ENCODE measurements around the gene THAP2.

The THAP2 gene

DNA sequence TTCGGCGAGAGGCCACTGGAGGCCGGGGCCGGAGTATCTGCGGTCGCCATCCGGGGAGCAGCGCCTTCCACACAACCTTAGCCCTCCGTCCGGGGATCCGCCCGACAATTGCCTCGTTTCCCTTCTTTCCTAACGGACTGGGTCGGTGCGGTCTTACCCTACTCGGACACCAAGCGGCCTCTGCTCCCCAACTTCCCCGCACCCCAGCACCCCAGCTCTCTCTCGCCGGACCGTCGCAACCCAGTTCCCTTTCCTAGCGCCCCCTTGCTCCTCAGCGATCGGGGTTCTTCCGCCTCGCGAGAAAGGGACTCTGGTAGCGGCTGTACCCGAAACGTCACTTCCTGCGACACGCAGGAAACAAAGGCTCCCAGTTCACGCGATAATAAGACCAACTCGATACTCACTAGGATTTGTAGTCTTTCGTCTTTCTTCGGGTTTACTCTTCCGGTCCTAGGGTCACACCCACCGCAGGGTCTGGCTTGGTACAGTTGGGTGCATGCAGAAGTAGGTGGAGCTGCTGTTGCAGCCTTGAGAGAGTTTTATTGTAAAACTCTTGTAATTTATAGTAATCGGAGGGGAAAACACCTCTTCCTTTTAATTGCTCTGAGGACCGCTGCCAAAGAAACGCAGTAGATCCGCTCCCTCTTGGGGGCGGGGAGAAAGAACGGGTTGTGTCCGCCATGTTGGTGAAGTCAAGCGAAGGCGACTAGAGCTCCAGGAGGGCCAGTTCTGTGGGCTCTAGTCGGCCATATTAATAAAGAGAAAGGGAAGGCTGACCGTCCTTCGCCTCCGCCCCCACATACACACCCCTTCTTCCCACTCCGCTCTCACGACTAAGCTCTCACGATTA, at the start of gene THAP2, which contains the start of gene ZFC3H1:
Gene THAP2 (plus strand): TSS at position 741 of the 850 bp plus-strand sequence. CDS start 209 bp downstream, outside the sequence.
Gene ZFC3H1 (minus strand): TSS at position 288 of the 850 bp plus-strand sequence. CDS start 238 bp downstream, at position 50.
- DNase-seq (ENCODE audit: low read depth in 2 of 2), result peak; percentile 86 to 91

DNA sequence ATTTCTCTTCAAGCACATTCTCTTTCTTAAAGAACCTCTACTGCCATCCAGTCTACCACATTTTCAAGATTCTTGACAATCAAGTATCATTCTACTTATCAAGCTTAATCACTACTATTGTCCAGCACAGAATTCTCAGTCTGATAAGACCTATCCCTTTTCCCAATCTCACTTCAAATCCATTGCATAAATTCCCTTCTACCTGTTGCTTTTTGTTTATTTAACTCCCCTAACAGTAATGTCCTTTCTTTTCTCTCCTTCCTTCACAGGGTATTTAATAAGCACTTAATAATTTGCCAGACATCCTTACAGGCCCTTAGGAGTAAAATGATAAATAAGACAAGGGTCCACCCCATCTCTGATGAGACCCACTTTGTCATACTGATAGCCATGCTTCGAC, 42.2 kb upstream of the THAP2 start:
- DNase-seq (ENCODE audit: low read depth in 2 of 2), result no peak

DNA sequence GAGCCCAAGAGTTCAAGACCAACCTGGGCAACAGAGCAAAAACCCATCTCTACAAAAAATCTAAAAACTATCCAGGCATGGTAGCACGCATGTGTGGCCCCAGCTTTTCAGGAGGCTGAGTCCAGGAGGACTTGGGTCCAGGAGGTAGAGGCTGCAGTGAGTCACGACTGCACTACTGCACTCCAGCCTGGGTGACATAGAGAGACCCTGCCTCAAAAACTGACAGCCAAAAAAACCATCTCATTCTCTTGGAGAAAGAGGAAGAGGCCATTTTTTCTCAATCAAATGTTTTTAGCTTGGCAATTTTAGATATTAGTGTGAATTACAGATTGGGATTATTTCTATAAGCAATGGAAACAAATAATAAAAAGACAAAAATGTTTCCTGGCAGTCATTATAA, 38.6 kb upstream of the THAP2 start:
- DNase-seq (ENCODE audit: low read depth in 2 of 2), result no peak

DNA sequence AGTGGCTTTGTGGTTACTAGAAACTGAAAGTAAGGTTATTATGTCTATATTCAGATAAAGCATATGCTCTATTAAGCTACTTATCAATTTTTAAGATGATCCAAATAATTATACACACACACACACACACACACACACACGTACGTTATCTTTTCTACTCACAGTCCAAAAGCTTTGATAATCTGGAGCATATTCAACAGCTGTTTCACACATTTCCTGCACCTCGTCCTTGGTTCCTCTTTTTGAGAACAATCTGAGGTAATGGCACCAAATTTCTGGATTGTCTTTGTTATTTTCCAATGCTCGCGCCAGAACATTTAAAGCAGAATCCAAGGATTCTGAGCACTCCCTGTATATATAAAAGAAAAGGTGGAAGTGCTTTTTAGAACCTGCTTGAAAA, 38.0 kb upstream of the THAP2 start:
- no peak for DNase-seq (ENCODE audit: low read depth in 2 of 2)

DNA sequence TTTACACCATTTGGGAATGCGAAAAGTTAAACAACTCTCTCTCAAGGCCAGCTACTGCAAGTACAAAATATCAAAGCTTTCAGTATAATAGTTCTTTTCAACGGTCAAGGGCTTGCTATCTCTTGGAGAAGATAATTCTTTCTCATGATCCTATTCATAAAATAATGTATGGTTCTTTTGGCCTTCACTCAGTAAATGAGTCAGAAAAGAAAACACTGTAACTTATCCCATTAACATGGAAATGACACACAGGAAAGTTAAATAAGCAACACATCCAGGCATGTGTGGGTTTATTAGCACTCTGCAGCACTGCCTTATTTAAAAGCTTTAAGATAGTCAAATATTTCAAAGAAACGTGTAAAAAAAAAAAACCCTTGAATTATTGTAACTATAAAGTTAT, 37.3 kb upstream of the THAP2 start:
- DNase-seq (ENCODE audit: low read depth in 2 of 2), result no peak

DNA sequence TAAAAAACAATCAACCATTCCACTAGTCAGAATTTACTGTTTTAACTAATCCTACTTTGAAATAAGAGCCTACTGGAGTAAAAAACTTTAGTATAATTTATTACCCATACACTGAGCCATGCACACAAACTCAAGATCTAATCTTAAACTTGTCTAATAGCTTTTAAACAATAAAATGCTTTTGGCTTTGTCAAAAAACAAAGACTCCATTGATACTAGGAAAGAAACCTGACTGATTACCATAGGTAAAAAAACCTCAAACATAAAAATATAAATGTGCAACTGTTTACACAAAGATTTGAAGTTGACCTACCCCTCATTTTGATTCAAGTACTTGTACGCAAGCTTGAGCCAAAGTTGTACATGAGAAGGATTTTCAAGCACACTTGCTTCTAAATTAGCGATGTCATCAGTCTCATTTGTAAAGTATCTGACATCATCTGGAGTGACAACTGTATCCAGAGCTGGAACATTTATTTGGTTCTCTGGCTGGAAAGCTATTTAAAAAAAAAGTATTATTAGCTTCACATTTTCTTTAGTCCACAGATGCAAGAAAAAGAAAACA, 36.6 kb upstream of the THAP2 start:
- DNase-seq (ENCODE audit: low read depth in 2 of 2), result no peak

DNA sequence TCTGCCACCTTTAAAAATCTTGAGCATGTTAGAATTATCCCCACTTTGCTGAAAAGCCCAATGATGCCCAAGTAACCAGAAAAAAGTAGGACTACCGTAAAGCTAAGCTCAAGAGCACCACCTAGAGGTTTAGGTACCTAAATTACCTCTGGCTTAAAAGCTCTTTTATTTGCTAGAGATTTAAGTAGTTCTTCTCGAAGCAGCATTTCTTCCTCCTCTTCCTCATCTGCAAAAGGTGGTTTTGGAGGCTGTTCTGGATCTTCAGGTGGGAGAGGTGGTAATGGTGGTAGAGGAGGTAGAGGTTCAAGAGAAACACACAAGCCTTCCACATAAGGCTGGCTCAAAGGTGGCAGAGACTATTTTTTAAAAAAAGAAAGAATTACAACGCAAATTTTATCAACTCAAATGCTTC, 27.4 kb upstream of the THAP2 start:
- DNase-seq (ENCODE audit: low read depth in 2 of 2), result no peak

DNA sequence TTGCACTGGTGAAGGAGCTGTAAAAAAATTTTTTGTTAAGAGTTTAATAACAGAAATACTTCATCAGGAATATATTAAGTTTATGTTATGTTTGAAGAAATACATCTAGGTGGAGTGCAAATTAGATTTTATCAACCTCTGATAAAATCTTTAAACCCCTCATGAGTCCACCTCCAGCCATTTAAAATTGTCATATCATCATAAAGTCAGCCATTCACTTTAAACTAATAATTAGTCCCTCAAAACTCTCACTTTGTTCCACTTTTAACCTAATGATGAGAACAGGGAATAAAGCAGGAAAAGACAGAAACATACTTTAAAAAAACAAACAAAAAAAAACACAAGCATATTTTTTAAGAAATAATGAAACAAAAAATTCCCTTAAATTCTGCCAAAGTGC, 25.6 kb upstream of the THAP2 start:
- DNase-seq (ENCODE audit: low read depth in 2 of 2), result no peak

DNA sequence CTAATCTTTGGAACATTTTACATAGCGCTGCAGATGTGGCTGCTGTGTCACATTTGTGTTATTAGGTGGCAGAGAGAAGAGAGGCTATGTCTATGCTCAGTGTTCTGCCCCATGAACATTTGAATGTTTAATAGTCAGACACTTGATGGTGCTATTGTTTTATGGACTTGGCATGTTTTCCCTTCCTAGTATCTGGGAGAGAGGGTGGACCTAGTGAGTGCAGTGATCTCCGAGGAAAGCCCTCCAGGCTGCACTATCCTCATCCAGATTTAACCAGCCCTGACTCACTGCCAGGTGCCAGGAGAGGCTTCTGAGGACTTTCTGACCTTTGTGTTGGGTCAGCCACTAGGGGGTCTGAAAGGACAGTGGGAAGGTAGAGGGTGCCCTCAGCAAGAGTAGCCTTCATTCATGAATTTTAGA, 24.8 kb upstream of the THAP2 start:
- DNase-seq (ENCODE audit: low read depth in 2 of 2), result no peak

DNA sequence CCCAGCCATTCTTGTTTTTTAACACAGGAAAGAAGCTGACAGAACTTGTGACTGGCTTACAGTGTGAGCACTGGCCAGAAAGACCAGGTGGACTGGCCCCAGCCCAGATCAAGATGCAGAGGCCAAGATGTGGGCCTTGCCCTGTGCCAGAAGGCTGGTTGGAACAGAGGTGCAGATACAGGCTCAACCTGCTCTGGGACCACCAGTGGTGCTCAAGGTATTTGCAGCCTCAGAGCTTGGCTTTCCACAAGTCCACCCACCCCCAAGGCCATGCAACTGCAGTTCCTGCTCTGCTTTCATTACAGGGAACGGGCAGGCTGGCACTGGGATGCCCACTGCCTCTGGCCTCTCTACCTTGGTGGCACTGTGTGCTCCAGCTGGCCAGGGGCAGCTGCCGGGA, 23.8 kb upstream of the THAP2 start:
- DNase-seq (ENCODE audit: low read depth in 2 of 2), result no peak

DNA sequence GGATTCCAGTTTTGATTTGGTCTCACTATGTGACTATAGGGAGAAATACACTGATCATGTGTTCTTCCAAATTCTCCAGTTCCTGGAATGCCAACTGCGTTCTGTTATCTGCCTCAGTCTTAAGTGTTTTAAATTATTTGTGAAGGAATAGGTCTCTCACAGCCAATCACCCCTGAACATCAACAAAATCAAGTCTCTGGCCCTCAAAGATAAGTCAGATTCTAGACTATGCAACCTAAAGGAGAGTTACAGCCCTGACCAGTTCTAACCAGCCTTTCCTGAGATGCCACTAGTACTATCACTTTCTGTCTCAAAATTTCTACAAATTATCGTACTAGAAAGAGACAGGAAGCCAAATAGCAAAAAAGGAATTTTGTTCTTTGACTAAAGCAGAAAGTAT, 22.7 kb upstream of the THAP2 start:
- no peak for DNase-seq (ENCODE audit: low read depth in 2 of 2)

DNA sequence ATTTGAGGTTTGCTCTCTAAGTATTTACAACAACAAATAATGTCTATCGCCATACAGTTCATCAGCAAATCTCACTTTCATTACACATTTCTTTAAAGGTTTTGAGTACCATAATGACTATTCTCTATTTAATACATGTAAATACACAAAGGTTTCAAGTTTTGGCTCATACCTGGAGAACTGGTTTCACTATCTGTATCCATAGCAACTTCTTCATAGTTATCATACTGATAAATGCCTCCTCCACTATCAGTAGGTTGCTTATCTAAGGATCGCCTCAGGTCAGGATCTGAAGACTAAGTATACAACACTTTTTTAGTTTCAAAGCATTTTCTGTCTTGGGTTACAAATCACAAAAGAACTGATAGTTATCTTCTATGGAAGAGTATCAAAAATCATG, 21.8 kb upstream of the THAP2 start:
- DNase-seq (ENCODE audit: low read depth in 2 of 2), result no peak

DNA sequence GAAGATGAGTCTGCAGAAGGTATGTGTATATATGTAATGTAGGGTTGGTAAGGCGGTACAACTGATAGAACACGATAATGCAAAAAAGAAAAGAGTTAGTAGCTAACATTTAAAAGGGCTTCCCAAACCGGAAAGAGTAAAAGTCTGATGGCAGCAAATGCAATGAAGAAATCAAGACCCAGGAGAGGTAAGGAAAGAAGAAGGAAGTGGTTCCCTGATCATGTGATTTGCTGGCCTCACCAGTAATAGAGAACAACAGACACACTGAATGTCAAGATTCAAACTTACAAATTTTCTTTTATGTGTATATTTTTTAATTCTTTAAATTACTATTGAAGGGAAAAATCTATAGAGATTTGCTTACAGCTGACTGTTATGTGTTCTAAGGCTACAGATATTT, 18.8 kb upstream of the THAP2 start:
- DNase-seq (ENCODE audit: low read depth in 2 of 2), result no peak

DNA sequence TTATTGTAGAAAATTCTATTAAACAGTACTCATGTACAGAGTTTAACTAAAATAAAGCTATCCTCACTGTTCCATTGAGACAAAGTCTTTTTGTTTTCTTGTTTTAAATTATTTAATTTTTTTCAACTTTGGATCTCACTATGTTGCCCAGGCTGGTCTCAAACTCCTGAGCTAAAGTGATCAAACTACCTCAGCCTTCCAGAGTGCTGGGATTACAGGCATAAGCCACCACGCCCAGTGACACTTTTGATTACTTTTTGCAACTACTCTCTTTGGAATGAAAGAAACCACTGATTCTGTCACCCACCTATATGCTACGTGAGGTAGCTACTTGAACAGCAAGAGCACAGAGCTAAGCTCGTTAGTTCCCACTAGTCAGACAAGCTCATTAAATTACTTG, 17.6 kb upstream of the THAP2 start:
- DNase-seq (ENCODE audit: low read depth in 2 of 2), result no peak

DNA sequence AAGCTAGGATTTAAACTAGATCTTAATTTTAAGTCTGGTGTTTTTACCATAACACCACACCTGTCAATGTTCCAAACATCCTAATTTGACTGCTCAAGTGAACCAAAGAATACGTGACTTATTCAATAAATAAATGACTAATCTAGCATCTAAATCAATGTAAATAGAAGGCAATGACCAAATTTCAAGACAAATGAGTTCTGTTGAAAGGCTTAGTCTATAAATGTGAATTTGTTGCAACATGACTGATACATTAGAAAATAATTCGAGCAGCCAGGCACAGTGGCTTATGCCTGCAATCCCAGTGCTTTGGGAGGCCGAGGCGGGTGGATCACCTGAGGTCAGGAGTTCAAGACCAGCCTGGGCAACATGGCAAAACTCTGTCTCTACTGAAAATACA, 15.6 kb upstream of the THAP2 start:
- DNase-seq (ENCODE audit: low read depth in 2 of 2), result no peak

DNA sequence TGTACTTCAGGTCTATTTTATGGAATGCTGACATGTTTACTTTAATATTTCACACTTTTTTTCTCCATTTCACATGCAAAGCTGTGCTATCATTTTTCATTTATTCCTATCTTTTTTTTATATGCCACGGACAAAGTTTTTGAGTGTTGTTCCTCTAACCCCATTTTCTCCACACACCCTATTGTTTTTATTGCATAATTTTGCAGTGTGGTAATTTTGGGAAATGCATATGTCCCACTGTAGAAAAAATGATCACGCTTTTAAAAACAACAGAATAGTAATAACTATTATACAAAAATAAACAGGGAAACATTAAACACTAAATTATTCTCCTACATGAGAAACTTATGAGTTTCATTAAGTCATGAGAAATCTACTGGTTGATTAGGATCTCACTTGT, 14.7 kb upstream of the THAP2 start:
- no peak for DNase-seq (ENCODE audit: low read depth in 2 of 2)

DNA sequence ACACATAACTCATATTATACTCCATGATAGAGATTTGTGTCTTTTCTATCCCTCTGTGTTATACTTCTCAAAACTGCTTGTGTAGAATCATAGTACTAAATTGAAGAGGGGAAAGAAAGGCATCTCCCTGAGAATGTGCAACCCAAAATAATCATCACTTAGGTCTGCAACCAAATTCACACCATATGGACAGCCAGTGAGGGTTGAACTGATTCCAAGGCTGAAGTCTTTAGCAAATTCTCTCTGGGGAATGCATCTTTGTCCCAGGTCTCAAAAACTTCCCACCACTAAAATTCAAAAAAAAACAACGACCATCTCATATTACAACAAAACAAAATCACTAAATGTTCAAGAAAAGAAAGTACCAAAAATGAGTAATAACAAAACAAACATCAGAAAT, 11.4 kb upstream of the THAP2 start:
- DNase-seq (ENCODE audit: low read depth in 2 of 2), result no peak

DNA sequence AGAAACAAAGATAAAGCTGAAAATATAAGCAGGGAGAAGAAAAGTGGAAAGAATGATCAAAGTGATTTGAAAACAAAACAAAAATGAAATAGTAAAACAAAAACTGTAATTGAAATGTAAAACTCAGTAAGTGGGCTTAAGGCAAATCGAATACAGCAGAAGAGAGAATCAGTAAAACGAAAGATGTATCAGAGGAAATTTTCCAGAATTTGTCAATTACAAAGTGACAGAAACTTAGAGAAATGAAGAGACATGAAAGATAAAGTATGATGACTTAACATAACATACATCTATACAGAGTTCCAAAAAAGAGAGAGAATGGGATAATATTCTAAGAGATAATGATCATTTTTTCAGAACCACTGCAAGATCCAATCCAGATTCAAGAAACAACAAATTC, 11.0 kb upstream of the THAP2 start:
- no peak for DNase-seq (ENCODE audit: low read depth in 2 of 2)

DNA sequence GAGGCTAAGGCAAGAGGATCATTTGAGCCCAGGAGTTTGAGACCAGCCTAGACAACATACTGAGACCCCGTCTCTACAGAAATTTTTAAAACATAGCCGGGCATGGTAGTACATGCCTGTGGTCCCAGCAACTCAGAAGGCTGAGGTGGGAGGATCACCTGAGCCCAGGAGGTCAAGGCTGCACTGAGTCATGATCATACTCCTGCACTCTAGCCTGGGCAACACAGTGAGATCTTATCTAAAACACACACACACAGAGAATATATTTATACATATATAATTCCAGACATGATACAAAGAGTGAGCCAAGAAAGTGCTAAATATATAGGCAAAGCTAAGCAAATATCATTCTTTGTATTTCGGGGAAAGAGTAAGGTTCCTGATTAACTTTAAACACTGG, 9.9 kb upstream of the THAP2 start:
- DNase-seq (ENCODE audit: low read depth in 2 of 2), result no peak

DNA sequence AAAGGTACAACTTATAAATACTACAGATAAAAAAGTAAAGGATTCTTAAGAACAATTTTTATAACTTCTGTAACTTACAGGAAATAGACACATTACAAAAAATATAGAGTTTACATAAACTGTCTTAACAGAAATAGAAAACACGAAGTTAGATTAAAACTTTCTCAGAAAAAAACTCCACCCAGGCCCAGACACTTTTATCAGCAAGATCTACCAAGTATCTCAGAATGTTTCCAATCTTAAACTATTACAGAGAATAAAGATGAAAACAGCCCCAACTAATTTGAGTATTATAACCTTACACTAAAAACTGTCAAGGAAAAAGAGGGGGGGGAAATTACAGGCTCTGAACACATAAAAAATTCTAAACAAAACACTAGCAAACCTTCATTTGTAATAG, 8.6 kb upstream of the THAP2 start:
- DNase-seq (ENCODE audit: low read depth in 2 of 2), result no peak

DNA sequence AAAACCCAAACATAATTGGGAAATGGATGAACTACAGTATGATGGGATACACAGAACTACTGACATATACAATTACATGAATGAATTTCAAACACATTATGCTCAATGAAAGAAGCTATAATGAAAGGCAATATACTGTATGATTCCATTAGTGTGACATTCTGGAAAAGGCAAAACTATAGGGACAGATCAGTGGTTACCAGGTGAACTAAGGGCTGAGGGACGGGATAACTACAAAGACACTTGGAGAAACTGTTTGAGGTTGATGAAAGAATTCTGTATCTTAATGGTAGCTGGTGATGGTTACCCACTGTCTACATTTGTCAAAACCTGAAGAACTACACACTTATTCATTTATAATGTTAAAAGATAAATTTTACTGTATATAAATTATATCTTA, 8.2 kb upstream of the THAP2 start:
- no peak for DNase-seq (ENCODE audit: low read depth in 2 of 2)

DNA sequence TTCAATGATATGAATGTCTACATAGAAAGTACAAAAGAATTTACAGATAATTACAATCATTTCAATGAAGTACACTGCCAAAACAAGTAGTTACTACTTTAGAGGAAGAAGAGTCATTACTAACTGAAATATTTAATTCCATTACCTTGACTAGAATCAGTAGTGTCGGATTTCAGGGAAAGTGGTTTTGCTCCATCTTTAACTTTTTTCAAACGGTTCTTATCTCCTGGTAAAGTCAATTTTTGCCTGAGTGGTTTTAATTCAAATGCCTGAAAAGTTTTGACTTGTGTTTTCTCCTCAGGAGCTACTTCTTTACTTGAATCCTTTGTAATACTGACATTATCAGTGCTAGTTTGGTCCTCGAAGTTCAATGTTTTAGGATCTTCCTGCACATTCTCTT, 7.4 kb upstream of the THAP2 start:
- DNase-seq (ENCODE audit: low read depth in 2 of 2), result no peak

DNA sequence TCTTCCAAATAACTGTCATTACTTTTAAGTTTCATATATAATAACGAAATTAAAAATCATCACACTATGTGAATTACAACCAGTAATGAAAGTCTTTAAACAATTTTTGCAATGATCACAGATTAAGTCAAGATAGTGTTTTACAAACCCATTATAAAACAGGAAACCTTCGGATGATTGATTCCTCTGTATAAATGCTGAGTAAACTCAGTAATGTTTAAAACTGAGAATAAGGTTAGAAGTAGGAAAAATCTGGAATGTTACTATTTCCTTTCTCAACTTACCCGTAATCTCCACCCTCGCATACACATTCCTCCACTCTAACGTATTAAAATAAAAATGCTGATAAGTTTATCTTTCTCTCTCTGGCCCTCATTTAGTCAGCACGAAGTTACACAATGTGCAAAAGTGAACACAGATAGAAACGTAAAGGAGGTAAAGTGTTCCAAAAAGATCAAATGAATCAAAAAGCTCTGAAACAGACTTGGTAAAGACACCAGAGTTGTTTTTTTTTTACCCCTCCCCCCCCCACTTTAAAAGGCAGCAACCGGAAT, 2.0 kb upstream of the THAP2 start:
- DNase-seq (ENCODE audit: low read depth in 2 of 2), result no peak

Data from stimulated activated CD8-positive, alpha-beta memory T cell treated with anti-CD3 and anti-CD28 coated beads, Interleukin-7, amount 100 ng/mL, for 4 hours (primary cell).